DOHH2 (cell line): ENCODE data around the gene PPM1J.

Source experiments
- EZH2phosphoT487 ChIP-seq: fragments of 200-600 bp; sonication (generic); IDR thresholded peaks from 2 replicates; pipeline ENCODE4 v1.6.1; 2017; ENCODE audit warnings: borderline replicate concordance, mild to moderate bottlenecking, antibody characterized with exemption, low read length, moderate library complexity, mixed read lengths
- TF ChIP-seq, protein P1 (sequence below): fragments of 200-600 bp; sonication (generic); IDR thresholded peaks from one replicate; pipeline ENCODE4 v1.5.1; 2014; ENCODE audit warnings: antibody characterized with exemption, mild to moderate bottlenecking, low read depth, low read length; ENCODE audit not compliant: poor library complexity, severe bottlenecking

- TF ChIP-seq, protein P1, sequence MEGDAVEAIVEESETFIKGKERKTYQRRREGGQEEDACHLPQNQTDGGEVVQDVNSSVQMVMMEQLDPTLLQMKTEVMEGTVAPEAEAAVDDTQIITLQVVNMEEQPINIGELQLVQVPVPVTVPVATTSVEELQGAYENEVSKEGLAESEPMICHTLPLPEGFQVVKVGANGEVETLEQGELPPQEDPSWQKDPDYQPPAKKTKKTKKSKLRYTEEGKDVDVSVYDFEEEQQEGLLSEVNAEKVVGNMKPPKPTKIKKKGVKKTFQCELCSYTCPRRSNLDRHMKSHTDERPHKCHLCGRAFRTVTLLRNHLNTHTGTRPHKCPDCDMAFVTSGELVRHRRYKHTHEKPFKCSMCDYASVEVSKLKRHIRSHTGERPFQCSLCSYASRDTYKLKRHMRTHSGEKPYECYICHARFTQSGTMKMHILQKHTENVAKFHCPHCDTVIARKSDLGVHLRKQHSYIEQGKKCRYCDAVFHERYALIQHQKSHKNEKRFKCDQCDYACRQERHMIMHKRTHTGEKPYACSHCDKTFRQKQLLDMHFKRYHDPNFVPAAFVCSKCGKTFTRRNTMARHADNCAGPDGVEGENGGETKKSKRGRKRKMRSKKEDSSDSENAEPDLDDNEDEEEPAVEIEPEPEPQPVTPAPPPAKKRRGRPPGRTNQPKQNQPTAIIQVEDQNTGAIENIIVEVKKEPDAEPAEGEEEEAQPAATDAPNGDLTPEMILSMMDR, result no peak
- TF ChIP-seq EZH2phosphoT487, result no peak
Measured at GRCh38 chr1:112711670-112712069, 3.5 kb downstream of the PPM1J start.
